K562 (cell line): ENCODE results near the gene DDR1. TPM values are rescaled to one million over a fixed set of nuclear protein-coding genes. Genes with fewer than 3 reads are reported as not detected.

Experiments used
- CBFA2T3 ChIP-seq: fragments of 450-650 bp; IDR thresholded peaks from 2 replicates; pipeline ENCODE4 v1.6.1; 2017
- CTCFL ChIP-seq: IDR thresholded peaks from 2 replicates; pipeline ENCODE4 v1.6.1; 2011; ENCODE audit warnings: borderline replicate concordance, low read depth, mild to moderate bottlenecking, moderate library complexity, low read length; ENCODE audit not compliant: insufficient read depth, poor library complexity, severe bottlenecking
- DACH1 ChIP-seq: fragments of 450-650 bp; IDR thresholded peaks from 2 replicates; pipeline ENCODE4 v1.6.1; 2018; ENCODE audit not compliant: partially characterized antibody
- ESRRA ChIP-seq: fragments of 450-650 bp; IDR thresholded peaks from 2 replicates; pipeline ENCODE4 v1.6.1; 2014; ENCODE audit warnings: low read depth, mild to moderate bottlenecking, moderate library complexity, borderline replicate concordance
- ETV1 ChIP-seq: fragments of 450-650 bp; conservative IDR thresholded peaks from 2 replicates; pipeline ENCODE4 v1.6.1; 2016; ENCODE audit warnings: missing genetic modification characterization, control low read depth, low read depth, missing compliant biosample characterization
- FOXA3 ChIP-seq, 2 experiments: fragments of 450-650 bp in 1 of 2; sonication (generic) in 1 of 2; formaldehyde crosslinking; IDR thresholded peaks in 1 of 2; conservative IDR thresholded peaks in 1 of 2; 2 replicates each; pipeline versions ENCODE4 v1.4.0 to v1.8.0; 2020 to 2022; ENCODE audit warnings: mild to moderate bottlenecking in 2 of 2, missing genetic modification reagents in 1 of 2
- HDAC1 ChIP-seq, 2 experiments: fragments of 450-650 bp; IDR thresholded peaks; 2 replicates each; pipeline ENCODE4 v1.6.1; 2016 to 2017; ENCODE audit warnings: inconsistent platforms in 1 of 2, mild to moderate bottlenecking in 1 of 2, moderate library complexity in 1 of 2
- HDGF ChIP-seq: fragments of 450-650 bp; IDR thresholded peaks from 2 replicates; pipeline ENCODE4 v1.6.1; 2016
- HEY1 ChIP-seq: fragments of 250-450 bp; sonication (Bioruptor Pico); IDR thresholded peaks from 2 replicates; pipeline ENCODE4 v1.5.0; 2020; ENCODE audit warnings: mild to moderate bottlenecking, moderate library complexity, borderline replicate concordance
- MBD2 ChIP-seq: sonication (generic); IDR thresholded peaks from 2 replicates; pipeline ENCODE4 v1.6.1; 2016; ENCODE audit warnings: low read depth, borderline replicate concordance
- MTA2 ChIP-seq: fragments of 450-650 bp; IDR thresholded peaks from 2 replicates; pipeline ENCODE4 v1.6.1; 2016; ENCODE audit warnings: low read depth
- NR2C2 ChIP-seq, 2 experiments: fragments of 200-800 bp in 1 of 2; sonication (Bioruptor generic) in 1 of 2; sonication (generic) in 1 of 2; formaldehyde crosslinking in 1 of 2; IDR thresholded peaks; 2 replicates each; pipeline versions ENCODE4 v1.6.1 to v1.8.0; 2016 to 2022; ENCODE audit warnings: mild to moderate bottlenecking in 1 of 2, missing compliant biosample characterization in 1 of 2, missing genetic modification characterization in 1 of 2, missing genetic modification reagents in 1 of 2
- PREB ChIP-seq: sonication (generic); formaldehyde crosslinking; IDR thresholded peaks from 2 replicates; pipeline ENCODE4 v1.8.1; 2023; ENCODE audit warnings: mild to moderate bottlenecking, missing genetic modification reagents
- RFX5 ChIP-seq: IDR thresholded peaks from 2 replicates; pipeline ENCODE4 v1.6.1; 2011; ENCODE audit warnings: low read depth, mild to moderate bottlenecking, improper control_type of control experiment, low read length
- SNAPC5 ChIP-seq: fragments of 250-450 bp; sonication (Bioruptor Pico); IDR thresholded peaks from 2 replicates; pipeline ENCODE4 v1.8.0; 2021; ENCODE audit warnings: moderate library complexity, mild to moderate bottlenecking, inconsistent platforms
- SP2 ChIP-seq: IDR thresholded peaks from 2 replicates; pipeline ENCODE4 v1.6.1; 2011; ENCODE audit warnings: mild to moderate bottlenecking, low read depth, low read length, moderate library complexity; ENCODE audit not compliant: poor library complexity, severe bottlenecking; ENCODE audit errors: extremely low read depth
- ZNF121 ChIP-seq: sonication (generic); formaldehyde crosslinking; conservative IDR thresholded peaks from 2 replicates; pipeline ENCODE4 v1.8.0; 2022; ENCODE audit warnings: missing genetic modification reagents
- ZNF23 ChIP-seq: fragments of 250-450 bp; sonication (Bioruptor Pico); IDR thresholded peaks from 2 replicates; pipeline ENCODE4 v1.4.0; 2020; ENCODE audit warnings: mild to moderate bottlenecking
- ZNF395 ChIP-seq: fragments of 200-800 bp; sonication (Bioruptor generic); IDR thresholded peaks from 2 replicates; pipeline ENCODE4 v1.6.1; 2017; ENCODE audit warnings: missing genetic modification characterization, missing compliant biosample characterization
- ZNF444 ChIP-seq: fragments of 250-450 bp; sonication (Bioruptor Pico); IDR thresholded peaks from 2 replicates; pipeline ENCODE4 v1.4.0; 2020; ENCODE audit warnings: mild to moderate bottlenecking, moderate library complexity
- ZNF766 ChIP-seq: fragments of 200-800 bp; sonication (Bioruptor generic); conservative IDR thresholded peaks from 2 replicates; pipeline ENCODE4 v1.6.1; 2016; ENCODE audit warnings: missing genetic modification characterization, missing compliant biosample characterization
- polyA plus RNA-seq, 8 experiments: library from polyadenylated mRNA; depleted of rRNA in 4 of 8; stranded (reverse) in 5 of 8; unstranded in 3 of 8; fragments of >200 nt; fragmentation: Nextera tagmentation in 2 of 8; fragmentation: Illumina TruSeq in 1 of 8; extraction: Ambion mirVana in 2 of 8; extraction: Trizol in 1 of 8; gene quantifications; 2 replicates each; pipeline versions ENCODE4 v1.2.1 to v1.2.3, GENCODE V29; 2011 to 2014; ENCODE audit warnings: inconsistent platforms in 1 of 8, missing spikeins in 1 of 8
- total RNA-seq, 7 experiments: library from RNA; depleted of rRNA in 6 of 7; stranded (reverse); fragments of >200 nt in 6 of 7; fragmentation: Illumina TruSeq in 2 of 7; extraction: Trizol in 2 of 7; gene quantifications; 2 replicates each; pipeline versions ENCODE4 v1.2.1 to v1.2.3, GENCODE V29; 2011 to 2021; ENCODE audit warnings: low replicate concordance in 1 of 7

Gene DDR1
- total and polyA plus RNA-seq, 9 of the 15 experiments (the other 6 are each of a cell fraction or from before 2014, with no cell fraction given): 1.4 to 44.6 (median 12.2) TPM

- TF ChIP-seq NR2C2 (CRISPR knock-in tag; IDR thresholded peaks at IDR 0.05): no peak
- TF ChIP-seq NR2C2 (tag; IDR thresholded peaks at IDR 0.05): no peak
- no peak for TF ChIP-seq RFX5
- TF ChIP-seq ZNF766 (CRISPR knock-in tag): no peak
- no peak for TF ChIP-seq SP2
- TF ChIP-seq HDAC1 (IDR thresholded peaks at IDR 0.05): no peak
- TF ChIP-seq HEY1: no peak
- no peak for TF ChIP-seq CTCFL
- no peak for TF ChIP-seq MBD2
- TF ChIP-seq PREB (CRISPR knock-in tag): no peak
- no peak for TF ChIP-seq ZNF444 (CRISPR knock-in tag)
- no peak for TF ChIP-seq ZNF23
- TF ChIP-seq ZNF121 (CRISPR knock-in tag): no peak
- TF ChIP-seq DACH1: no peak
- no peak for TF ChIP-seq ETV1
- TF ChIP-seq HDGF: no peak
- no peak for TF ChIP-seq ZNF395 (CRISPR knock-in tag)
- TF ChIP-seq SNAPC5: no peak
- TF ChIP-seq FOXA3 (CRISPR knock-in tag; conservative IDR thresholded peaks at IDR 0.05 in 1 of 2, IDR thresholded peaks at IDR 0.05 in 1 of 2): no peak
- TF ChIP-seq CBFA2T3: no peak
- no peak for TF ChIP-seq MTA2
- no peak for TF ChIP-seq ESRRA
Measured at GRCh38 chr6:30884521-30885480, 482 bp downstream of the DDR1 start (continued).
